Measurements from ENCODE around the gene SLC17A1. TPM values are rescaled to one million over a fixed set of nuclear protein-coding genes. Genes with fewer than 3 reads are reported as not detected.

Gene SLC17A1
- not detected for total RNA-seq
- long read RNA-seq, donor 1 = 0 reads
- long read RNA-seq, donor 2 = 0 reads

GRCh38 chr6:25831532-25832306 lies at the start of gene SLC17A1:
TSS of gene SLC17A1 (minus strand) at chr6:25832052. CDS start at chr6:25830557, 1,495 bp downstream.
- intact Hi-C loops (cut with DNase I, micrococcal nuclease) = no loop called here
- no peaks in the 10 kb centered on the region for H3K9me3 ChIP-seq
- DNase-seq (no peak), ATAC-seq (peak; percentile 60)
- no peak within 1 kb of the TSS for H3K4me3 ChIP-seq
- H3K36me3 ChIP-seq (ENCODE audit: low read depth) = no peaks in the 10 kb centered on the region
- H3K4me1 ChIP-seq (ENCODE audit: low read depth) = no peaks in the 10 kb centered on the region
- no peak for TF ChIP-seq CTCF (IDR thresholded peaks at IDR 0.05)

- intact Hi-C loops (cut with DNase I, micrococcal nuclease) = no loop called here
Observed at GRCh38 chr6:25880601-25881000, 48.7 kb upstream of the SLC17A1 start.

GRCh38 chr6:25878721-25879322 lies 47.0 kb upstream of the SLC17A1 start:
- Histone ChIP-seq H3K9me3 (no peaks in the 10 kb centered on the region), H3K4me3 (no peak overlapping the region), H3K36me3 (ENCODE audit: low read depth) (no peaks in the 10 kb centered on the region), H3K4me1 (ENCODE audit: low read depth) (no peaks in the 10 kb centered on the region)
- intact Hi-C loops (cut with DNase I, micrococcal nuclease) = no loop called here
- DNase-seq (no peak), ATAC-seq (no peak)
- TF ChIP-seq CTCF (IDR thresholded peaks at IDR 0.05) = no peak

More at GRCh38 chr6:25880601-25881000, 48.7 kb upstream of the SLC17A1 start:
- H3K9me3 ChIP-seq = no peaks in the 10 kb centered on the region
- H3K4me3 ChIP-seq = no peak overlapping the region
- ATAC-seq (no peak), DNase-seq (no peak)
- H3K36me3 ChIP-seq (ENCODE audit: low read depth) = no peaks in the 10 kb centered on the region
- no peak for TF ChIP-seq CTCF (IDR thresholded peaks at IDR 0.05)
- no peaks in the 10 kb centered on the region for H3K4me1 ChIP-seq (ENCODE audit: low read depth)

- Histone ChIP-seq H3K4me3 (no peak overlapping the region), H3K4me1 (ENCODE audit: low read depth) (no peaks in the 10 kb centered on the region)
- no peak for ATAC-seq
Observed at GRCh38 chr6:25875926-25876602, 44.2 kb upstream of the SLC17A1 start.

GRCh38 chr6:25875563-25875905 lies 43.7 kb upstream of the SLC17A1 start:
- no peaks in the 10 kb centered on the region for H3K4me1 ChIP-seq (ENCODE audit: low read depth)
- TF ChIP-seq CTCF (IDR thresholded peaks at IDR 0.05) = no peak
- ATAC-seq (no peak), DNase-seq (no peak)
- intact Hi-C loops (cut with DNase I, micrococcal nuclease) = no loop called here
- no peaks in the 10 kb centered on the region for H3K36me3 ChIP-seq (ENCODE audit: low read depth)
- no peak overlapping the region for H3K4me3 ChIP-seq
- no peaks in the 10 kb centered on the region for H3K9me3 ChIP-seq

More at GRCh38 chr6:25875926-25876602, 44.2 kb upstream of the SLC17A1 start:
- TF ChIP-seq CTCF (IDR thresholded peaks at IDR 0.05) = no peak
- Histone ChIP-seq H3K36me3 (ENCODE audit: low read depth) (no peaks in the 10 kb centered on the region), H3K9me3 (no peaks in the 10 kb centered on the region)
- intact Hi-C loops (cut with DNase I, micrococcal nuclease) = no loop called here
- DNase-seq = no peak
